ENCODE measurements around the gene FRMD5. TPM values are rescaled to one million over a fixed set of nuclear protein-coding genes. Genes with fewer than 3 reads are reported as not detected.
A peak's percentile ranks its signal among the peaks of the same experiment; 100 is the strongest.

FRMD5 gene
- total RNA-seq, 1 experiment from 2014 or later, result 17.4 TPM

GRCh38 chr15:44130778-44131177 is 64.3 kb downstream of the FRMD5 start:
- TF ChIP-seq, protein P1, sequence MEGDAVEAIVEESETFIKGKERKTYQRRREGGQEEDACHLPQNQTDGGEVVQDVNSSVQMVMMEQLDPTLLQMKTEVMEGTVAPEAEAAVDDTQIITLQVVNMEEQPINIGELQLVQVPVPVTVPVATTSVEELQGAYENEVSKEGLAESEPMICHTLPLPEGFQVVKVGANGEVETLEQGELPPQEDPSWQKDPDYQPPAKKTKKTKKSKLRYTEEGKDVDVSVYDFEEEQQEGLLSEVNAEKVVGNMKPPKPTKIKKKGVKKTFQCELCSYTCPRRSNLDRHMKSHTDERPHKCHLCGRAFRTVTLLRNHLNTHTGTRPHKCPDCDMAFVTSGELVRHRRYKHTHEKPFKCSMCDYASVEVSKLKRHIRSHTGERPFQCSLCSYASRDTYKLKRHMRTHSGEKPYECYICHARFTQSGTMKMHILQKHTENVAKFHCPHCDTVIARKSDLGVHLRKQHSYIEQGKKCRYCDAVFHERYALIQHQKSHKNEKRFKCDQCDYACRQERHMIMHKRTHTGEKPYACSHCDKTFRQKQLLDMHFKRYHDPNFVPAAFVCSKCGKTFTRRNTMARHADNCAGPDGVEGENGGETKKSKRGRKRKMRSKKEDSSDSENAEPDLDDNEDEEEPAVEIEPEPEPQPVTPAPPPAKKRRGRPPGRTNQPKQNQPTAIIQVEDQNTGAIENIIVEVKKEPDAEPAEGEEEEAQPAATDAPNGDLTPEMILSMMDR (IDR thresholded peaks at IDR 0.05; ENCODE audit: insufficient read depth in 1 of 2, low read depth in 1 of 2, low read length in 1 of 2, severe bottlenecking in 1 of 2, unreplicated experiment in 1 of 2), result peak in 1 of 2 experiments; percentile 4
- no peak for DNase-seq
- intact Hi-C loops (cut with micrococcal nuclease; ENCODE audit: unreplicated experiment), result no loop called here
- BruUV-seq (replicated peaks), result no TSS peak
- ChIA-PET CTCF (no interaction called here), POLR2A (no interaction called here)
- Mint-ChIP-seq H3K27ac (ENCODE audit: unreplicated experiment) (no peak overlapping the region), H3K9me3 (ENCODE audit: unreplicated experiment) (no peaks in the 10 kb centered on the region), H3K27me3 (ENCODE audit: insufficient read depth, unreplicated experiment) (no peaks in the 10 kb centered on the region), H3K4me3 (ENCODE audit: unreplicated experiment) (no peak overlapping the region), H3K36me3 (ENCODE audit: insufficient read depth, unreplicated experiment) (no peaks in the 10 kb centered on the region), H3K4me1 (ENCODE audit: low read depth, unreplicated experiment) (no peaks in the 10 kb centered on the region)
- Histone ChIP-seq H3K27me3 (replicated peaks; ENCODE audit: control insufficient read depth, insufficient read depth, low read length) (no peaks in the 10 kb centered on the region), H3K9me3 (no peaks in the 10 kb centered on the region), H3K4me3 (ENCODE audit: low read depth, low read length) (no peak overlapping the region), H3K4me1 (no peaks in the 10 kb centered on the region), H3K36me3 (ENCODE audit: control insufficient read depth, insufficient read depth, low read length) (no peaks in the 10 kb centered on the region)

- Histone ChIP-seq H3K9me3 (no peaks in the 10 kb centered on the region), H3K4me1 (no peaks in the 10 kb centered on the region), H3K27me3 (replicated peaks; ENCODE audit: control insufficient read depth, insufficient read depth, low read length) (no peaks in the 10 kb centered on the region), H3K4me3 (ENCODE audit: low read depth, low read length) (no peak overlapping the region), H3K36me3 (ENCODE audit: control insufficient read depth, insufficient read depth, low read length) (no peaks in the 10 kb centered on the region)
- TF ChIP-seq, protein P1 (IDR thresholded peaks at IDR 0.05; ENCODE audit: insufficient read depth in 1 of 2, low read depth in 1 of 2, low read length in 1 of 2, severe bottlenecking in 1 of 2, unreplicated experiment in 1 of 2), result no peak
- Mint-ChIP-seq H3K4me1 (ENCODE audit: low read depth, unreplicated experiment) (no peaks in the 10 kb centered on the region), H3K27me3 (ENCODE audit: insufficient read depth, unreplicated experiment) (no peaks in the 10 kb centered on the region), H3K27ac (ENCODE audit: unreplicated experiment) (no peak overlapping the region), H3K9me3 (ENCODE audit: unreplicated experiment) (no peaks in the 10 kb centered on the region), H3K4me3 (ENCODE audit: unreplicated experiment) (no peak overlapping the region), H3K36me3 (ENCODE audit: insufficient read depth, unreplicated experiment) (no peaks in the 10 kb centered on the region)
- DNase-seq, result no peak
- CTCF ChIA-PET, result no interaction called here
- POLR2A ChIA-PET, result no interaction called here
- BruUV-seq (replicated peaks), result no TSS peak
- intact Hi-C loops (cut with micrococcal nuclease; ENCODE audit: unreplicated experiment), result loop anchor here (10.0 kb wide), 1 partner anchor 225 kb away; no protein-coding TSS in a partner anchor
These were observed 65.2 kb downstream of the FRMD5 start for GRCh38 chr15:44129911-44130310.

DNA sequence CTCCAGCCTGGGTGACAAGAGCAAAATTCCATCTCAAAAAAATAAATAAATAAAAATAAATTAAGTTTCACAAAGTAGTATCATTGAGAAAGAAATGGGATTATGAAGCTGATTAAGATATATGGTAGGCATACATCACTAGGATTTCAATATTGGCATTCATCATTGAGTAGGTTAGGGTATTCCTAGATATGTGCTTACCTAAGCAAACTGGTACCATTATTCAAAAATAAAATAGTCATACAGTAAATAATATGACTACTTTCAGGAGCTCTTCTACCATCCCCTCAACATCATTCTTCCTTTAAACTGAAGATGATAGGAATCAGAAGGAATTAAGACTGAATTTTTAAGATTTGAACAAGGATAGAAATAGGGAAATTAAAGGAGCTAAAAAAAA is 66.6 kb downstream of the FRMD5 start:
- Mint-ChIP-seq H3K36me3 (ENCODE audit: insufficient read depth, unreplicated experiment) (no peaks in the 10 kb centered on the region), H3K27me3 (ENCODE audit: insufficient read depth, unreplicated experiment) (no peaks in the 10 kb centered on the region), H3K27ac (ENCODE audit: unreplicated experiment) (no peak overlapping the region), H3K4me1 (ENCODE audit: low read depth, unreplicated experiment) (no peaks in the 10 kb centered on the region), H3K9me3 (ENCODE audit: unreplicated experiment) (no peaks in the 10 kb centered on the region), H3K4me3 (ENCODE audit: unreplicated experiment) (no peak overlapping the region)
- Histone ChIP-seq H3K4me1 (no peaks in the 10 kb centered on the region), H3K27me3 (replicated peaks; ENCODE audit: control insufficient read depth, insufficient read depth, low read length) (no peaks in the 10 kb centered on the region), H3K36me3 (ENCODE audit: control insufficient read depth, insufficient read depth, low read length) (no peaks in the 10 kb centered on the region), H3K9me3 (no peaks in the 10 kb centered on the region), H3K4me3 (ENCODE audit: low read depth, low read length) (no peak overlapping the region)
- ChIA-PET POLR2A (interaction anchor here (0.6 kb wide), 1 partner anchor 177 kb away, joined by 3 read pairs; no protein-coding TSS in a partner anchor), CTCF (no interaction called here)
- no peak for DNase-seq
- intact Hi-C loops (cut with micrococcal nuclease; ENCODE audit: unreplicated experiment), result loop anchor here (10.0 kb wide), 1 partner anchor 224 kb away; no protein-coding TSS in a partner anchor
- TF ChIP-seq, protein P1 (IDR thresholded peaks at IDR 0.05; ENCODE audit: insufficient read depth in 1 of 2, low read depth in 1 of 2, low read length in 1 of 2, severe bottlenecking in 1 of 2, unreplicated experiment in 1 of 2), result no peak
- no TSS peak for BruUV-seq (replicated peaks)
